ENCODE measurements around the gene ADARB1. TPM values are rescaled to one million over a fixed set of nuclear protein-coding genes. Genes with fewer than 3 reads are reported as not detected.

Gene ADARB1
- total RNA-seq, 2 experiments from 2014 or later = 39.6 to 41.9 TPM

DNA sequence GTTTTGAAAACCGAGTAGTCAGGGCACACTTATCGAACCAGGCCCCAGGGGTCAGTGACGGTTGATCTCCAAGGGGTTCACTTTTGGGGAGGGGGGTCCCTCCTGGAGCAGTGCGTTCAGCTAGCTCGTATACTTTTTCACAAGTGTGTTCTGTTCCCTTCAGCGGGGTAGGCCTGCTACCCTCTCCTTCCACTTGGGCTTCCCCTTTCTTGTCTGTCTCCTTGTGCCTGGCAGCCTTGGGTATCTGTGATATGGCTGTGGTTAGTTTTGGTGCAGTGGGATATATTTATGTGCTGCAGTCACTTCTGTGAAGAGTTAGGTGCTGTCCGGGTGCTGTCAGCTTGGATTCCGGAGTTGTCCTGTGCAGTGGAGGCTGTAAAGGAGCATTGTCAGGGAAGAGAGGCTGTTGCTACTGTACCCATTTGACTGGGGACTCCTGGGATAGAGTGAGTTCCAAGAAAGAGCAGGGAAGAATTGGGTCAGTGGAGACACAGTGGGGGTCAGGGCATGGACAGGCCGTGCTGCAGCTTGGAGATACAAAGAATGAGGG is 29.7 kb downstream of the ADARB1 start:
- peaks cover 59% of the 10 kb centered on the region for H3K4me1 Mint-ChIP-seq
- peak overlapping the region; percentile 74 for H3K27ac Mint-ChIP-seq
- no peaks in the 10 kb centered on the region for H3K27me3 Mint-ChIP-seq
- H3K36me3 Mint-ChIP-seq = peaks cover 34% of the 10 kb centered on the region
- no peak for DNase-seq
- H3K4me3 Mint-ChIP-seq = peak overlapping the region; percentile 32
- H3K9me3 Mint-ChIP-seq = peaks cover 2% of the 10 kb centered on the region

DNA sequence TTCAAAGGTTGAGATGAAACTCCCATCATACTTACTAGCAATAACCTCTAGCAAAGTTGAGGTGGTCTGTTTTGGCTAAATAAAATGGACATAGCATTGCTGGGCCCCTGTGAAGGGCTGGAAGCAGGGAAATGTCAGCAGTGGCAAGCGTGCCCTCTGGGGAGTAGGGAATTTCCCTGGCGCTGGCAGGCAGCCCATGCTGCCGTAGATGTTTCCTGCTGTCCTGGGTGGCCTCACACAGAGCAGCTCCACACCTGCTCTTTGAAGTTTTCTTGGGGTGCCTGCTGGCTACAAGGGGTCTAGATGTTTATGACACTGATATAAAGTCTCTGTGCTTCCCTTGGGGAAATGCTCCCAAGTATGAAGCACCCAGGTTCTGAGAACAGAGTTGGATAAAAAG is 30.2 kb downstream of the ADARB1 start:
- H3K9me3 Mint-ChIP-seq = peaks cover 2% of the 10 kb centered on the region
- H3K36me3 Mint-ChIP-seq = peaks cover 34% of the 10 kb centered on the region
- peak; percentile 55 for DNase-seq
- no peaks in the 10 kb centered on the region for H3K27me3 Mint-ChIP-seq
- H3K4me3 Mint-ChIP-seq = peak overlapping the region; percentile 32
- peaks cover 63% of the 10 kb centered on the region for H3K4me1 Mint-ChIP-seq
- H3K27ac Mint-ChIP-seq = peak overlapping the region; percentile 74

DNA sequence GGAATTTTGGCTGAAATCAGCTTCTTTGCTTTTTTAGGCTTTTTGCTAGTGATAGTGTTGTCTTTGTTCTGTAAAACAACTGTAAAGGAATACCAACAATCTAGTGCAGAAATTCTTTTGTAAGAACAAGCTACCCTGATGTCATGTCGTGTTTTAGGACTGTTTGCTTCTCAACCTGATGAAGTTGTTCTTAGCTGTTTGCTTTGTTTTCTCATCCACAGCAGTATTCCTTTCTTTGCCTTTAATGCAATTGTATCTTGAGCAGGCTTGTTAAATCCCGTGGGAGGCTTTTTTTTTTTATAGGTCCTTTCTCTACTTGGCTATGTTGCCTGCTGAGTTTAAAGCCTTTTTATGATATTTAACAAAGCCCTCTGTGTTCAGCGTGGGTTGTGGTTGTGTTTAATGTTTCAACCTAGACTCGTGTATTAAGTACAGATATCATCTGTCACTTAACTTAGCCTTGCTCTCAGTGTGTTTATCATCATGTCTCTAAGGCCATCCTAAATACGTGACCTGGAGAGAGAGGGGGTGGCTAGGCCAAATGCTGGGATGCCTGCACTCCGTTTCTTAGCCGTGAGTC is 31.6 kb downstream of the ADARB1 start:
- H3K4me3 Mint-ChIP-seq = no peak overlapping the region

DNA sequence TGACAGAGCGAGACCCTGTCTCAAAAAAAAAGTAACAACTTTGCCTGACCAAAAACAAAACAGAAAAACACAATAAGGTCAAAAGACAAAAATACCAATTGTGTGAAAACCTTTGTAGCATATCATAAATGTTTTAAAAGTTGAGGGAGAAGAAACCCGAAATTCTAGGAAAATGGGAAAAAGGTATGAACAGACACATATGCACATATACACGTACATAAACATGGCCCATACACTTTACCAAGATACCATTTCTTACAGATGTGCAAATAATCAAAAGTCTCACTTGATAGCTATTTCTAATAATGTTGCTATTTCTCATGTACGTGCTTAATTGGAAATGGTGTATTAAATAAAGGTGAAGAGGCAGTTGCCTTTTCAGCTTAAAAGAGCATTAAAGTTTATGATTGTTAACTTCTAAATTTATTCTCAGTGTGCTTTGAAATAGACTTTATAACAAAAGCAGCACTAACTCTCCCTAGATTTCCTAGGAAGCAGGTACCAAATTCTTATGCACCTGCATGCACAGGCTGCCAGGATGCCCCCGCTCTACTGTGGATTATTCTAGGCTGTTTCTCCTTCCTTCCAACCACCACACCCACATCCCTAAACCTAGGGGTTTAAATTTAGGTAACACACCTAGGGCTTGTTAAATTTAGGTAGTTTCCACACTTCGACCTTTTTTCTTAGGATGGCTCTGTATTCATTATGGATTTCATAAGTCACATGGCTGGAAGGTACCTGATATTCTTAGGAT is 33.8 kb downstream of the ADARB1 start:
- Mint-ChIP-seq H3K27ac (peak overlapping the region; percentile 92), H3K36me3 (peaks cover 31% of the 10 kb centered on the region), H3K4me1 (peaks cover 86% of the 10 kb centered on the region), H3K4me3 (no peak overlapping the region), H3K27me3 (no peaks in the 10 kb centered on the region), H3K9me3 (peaks cover 2% of the 10 kb centered on the region)
- no peak for DNase-seq

More for the DNA sequence above, 31.6 kb downstream of the ADARB1 start:
- Mint-ChIP-seq H3K27me3 (no peaks in the 10 kb centered on the region), H3K36me3 (peaks cover 31% of the 10 kb centered on the region), H3K4me1 (peaks cover 76% of the 10 kb centered on the region), H3K9me3 (peaks cover 2% of the 10 kb centered on the region), H3K27ac (peak overlapping the region; percentile 52)
- no peak for DNase-seq

DNA sequence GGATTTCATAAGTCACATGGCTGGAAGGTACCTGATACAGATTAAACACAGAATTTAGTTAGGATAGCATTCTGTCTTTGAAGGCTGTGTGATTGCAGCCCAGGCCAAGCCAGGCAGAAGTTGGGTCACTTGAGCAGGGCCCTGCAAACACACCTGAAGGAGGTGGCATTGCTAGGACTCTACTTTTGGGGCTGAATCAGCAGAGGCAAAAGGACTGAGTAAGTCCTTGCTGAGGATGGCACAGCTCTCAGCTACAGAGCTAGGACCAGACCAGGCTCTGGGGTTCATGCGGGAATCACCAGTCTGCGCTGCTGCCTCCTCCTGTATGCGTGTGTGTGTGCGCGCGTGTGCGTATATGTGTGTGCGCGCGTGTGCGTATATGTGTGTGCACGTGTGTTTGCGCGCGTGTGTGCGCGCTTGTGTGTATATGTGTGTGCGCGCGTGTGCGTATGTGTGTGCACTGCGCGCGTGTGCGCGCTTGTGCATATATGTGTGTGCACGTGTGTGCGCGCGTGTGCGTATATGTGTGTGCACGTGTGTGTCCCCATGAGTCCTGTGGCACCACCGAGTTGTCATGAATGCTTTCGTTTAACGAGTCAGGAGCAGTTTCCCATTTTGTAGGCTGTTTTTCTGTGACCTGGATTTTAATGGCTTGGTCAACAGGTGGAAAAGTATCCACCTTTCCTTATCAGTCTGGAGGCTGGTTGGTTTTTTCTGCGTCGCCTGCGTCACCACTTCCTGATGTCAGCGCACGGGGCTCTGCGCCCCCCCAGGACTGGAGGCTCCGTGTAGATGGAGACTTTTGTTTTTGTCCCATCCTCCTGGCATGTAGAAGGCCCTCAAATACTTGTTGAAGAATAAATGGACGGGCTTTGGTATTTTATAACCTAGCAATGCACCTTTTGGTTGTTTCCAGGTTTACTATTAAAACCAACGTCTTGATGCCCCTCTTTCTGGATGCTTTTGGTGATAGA is 34.7 kb downstream of the ADARB1 start:
- peak; percentile 43 for DNase-seq
- peak overlapping the region; percentile 72 for H3K4me3 Mint-ChIP-seq
- H3K36me3 Mint-ChIP-seq = peaks cover 31% of the 10 kb centered on the region
- H3K4me1 Mint-ChIP-seq = peaks cover 80% of the 10 kb centered on the region
- H3K27me3 Mint-ChIP-seq = no peaks in the 10 kb centered on the region
- peak overlapping the region; percentile 92 for H3K27ac Mint-ChIP-seq
- H3K9me3 Mint-ChIP-seq = peaks cover 2% of the 10 kb centered on the region

DNA sequence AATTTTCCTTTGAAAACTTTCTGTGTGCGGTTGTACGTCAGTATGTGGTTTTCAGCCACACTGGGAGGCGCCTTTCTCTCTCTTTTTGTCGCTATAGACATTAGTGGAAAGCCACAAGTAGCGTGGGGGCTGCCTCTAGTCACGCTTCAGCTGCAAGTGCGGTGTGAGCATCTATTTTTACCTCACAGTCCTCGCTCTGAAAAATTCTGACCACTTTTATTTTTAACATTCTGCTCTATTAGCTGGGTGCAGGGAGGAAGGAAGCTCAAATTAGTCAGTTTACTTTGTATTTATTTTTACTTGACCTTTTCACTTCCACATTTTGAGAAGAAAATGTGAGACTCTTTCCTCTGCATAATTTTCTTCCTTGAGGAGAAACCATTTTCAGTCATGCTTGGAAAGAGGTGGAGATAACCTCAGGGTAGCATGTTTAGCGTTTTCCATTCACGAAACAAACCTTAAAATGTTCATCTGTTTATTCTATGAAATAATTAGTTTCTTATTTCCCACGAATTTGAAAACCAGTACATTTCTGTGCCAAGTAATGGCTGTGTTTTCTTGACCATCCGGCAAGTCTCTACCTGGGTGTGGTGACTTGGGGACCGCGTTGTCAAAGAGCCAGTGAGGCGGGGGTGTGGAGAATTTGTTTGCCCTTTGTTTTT is 35.6 kb downstream of the ADARB1 start:
- DNase-seq = peak; percentile 62
- Mint-ChIP-seq H3K9me3 (peaks cover 2% of the 10 kb centered on the region), H3K4me3 (peak overlapping the region; percentile 72), H3K27me3 (no peaks in the 10 kb centered on the region), H3K27ac (peak overlapping the region; percentile 92), H3K4me1 (peaks cover 75% of the 10 kb centered on the region), H3K36me3 (peaks cover 29% of the 10 kb centered on the region)

DNA sequence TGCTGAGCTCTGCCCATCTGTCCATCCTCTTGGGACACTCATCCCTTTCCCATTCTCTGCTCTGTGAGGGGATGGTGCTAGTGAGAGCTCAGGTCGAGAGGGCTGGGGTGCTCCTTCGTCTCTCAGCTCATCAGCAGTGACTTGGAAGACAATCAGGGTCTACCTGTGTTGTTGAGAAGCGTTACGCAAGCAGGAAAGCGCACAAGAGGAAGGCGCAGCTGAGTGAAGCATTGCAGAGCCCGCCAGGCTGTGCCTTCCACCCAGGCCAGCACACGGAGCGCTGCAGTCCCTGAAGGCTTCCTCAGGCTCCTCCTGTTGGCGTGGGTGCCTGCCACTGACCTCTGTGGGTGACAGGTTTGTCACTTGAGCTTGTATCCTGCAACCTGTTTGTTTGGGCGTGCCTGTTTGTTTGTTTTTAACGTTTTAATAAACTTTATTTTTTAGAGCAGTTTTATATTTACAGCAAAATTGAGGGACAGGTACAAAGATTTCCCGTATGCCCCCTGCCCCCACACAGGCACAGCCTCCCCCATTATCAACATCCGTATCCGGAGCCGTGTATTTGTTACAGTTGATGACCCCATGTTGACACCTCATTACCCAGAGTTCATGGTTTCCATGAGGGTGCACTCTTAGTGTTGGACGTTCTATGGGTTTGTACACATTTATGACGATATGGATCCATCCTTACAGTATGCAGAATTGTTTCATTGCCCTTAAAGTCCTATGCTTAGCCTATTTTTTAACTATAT is 36.7 kb downstream of the ADARB1 start:
- peaks cover 24% of the 10 kb centered on the region for H3K36me3 Mint-ChIP-seq
- peaks cover 72% of the 10 kb centered on the region for H3K4me1 Mint-ChIP-seq
- H3K9me3 Mint-ChIP-seq = peaks cover 2% of the 10 kb centered on the region
- peak overlapping the region; percentile 67 for H3K4me3 Mint-ChIP-seq
- peak overlapping the region; percentile 87 for H3K27ac Mint-ChIP-seq
- no peak for DNase-seq
- no peaks in the 10 kb centered on the region for H3K27me3 Mint-ChIP-seq

DNA sequence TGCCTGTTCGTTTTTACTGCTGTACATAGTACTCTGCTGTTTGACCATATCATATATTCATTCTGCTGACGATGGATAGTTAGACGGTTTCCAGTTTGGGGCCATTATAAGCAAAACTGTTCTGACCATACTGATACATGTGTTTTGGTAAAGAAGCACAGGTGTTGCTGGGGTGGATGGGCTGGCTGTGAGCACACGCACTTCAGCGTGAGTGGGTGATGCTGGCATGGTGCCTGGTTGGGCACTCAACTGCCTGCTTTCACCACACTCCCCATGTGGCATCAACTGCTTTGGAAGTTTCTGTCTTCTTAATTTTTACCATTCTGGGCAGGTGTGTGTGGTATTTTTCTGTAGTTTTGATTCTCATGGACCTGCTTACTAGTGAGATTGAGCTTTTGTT is 37.3 kb downstream of the ADARB1 start:
- Mint-ChIP-seq H3K36me3 (peaks cover 24% of the 10 kb centered on the region), H3K4me3 (no peak overlapping the region), H3K27me3 (no peaks in the 10 kb centered on the region), H3K9me3 (peaks cover 2% of the 10 kb centered on the region), H3K27ac (peak overlapping the region; percentile 43), H3K4me1 (peaks cover 68% of the 10 kb centered on the region)
- no peak for DNase-seq

DNA sequence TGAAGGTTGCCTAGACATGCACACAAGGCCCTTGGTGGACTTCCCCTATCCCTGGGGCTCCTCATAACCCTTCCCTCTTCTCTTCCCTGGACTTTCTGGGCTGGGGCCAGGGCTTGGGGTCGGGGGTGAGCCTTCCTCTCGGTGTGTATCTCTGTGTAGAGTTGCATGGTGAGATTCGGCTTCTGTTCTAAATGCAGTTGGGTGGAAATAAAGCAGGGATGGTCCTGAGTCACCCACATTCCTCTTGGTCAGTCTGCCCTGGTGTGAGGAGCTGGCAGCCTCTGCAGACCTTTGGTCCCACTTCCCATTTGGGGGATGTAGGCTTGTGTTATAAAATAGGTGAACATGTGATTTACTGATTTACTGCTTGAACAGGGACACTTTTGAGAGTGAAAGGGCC is 38.0 kb downstream of the ADARB1 start:
- H3K27ac Mint-ChIP-seq = no peak overlapping the region
- H3K4me1 Mint-ChIP-seq = peaks cover 62% of the 10 kb centered on the region

DNA sequence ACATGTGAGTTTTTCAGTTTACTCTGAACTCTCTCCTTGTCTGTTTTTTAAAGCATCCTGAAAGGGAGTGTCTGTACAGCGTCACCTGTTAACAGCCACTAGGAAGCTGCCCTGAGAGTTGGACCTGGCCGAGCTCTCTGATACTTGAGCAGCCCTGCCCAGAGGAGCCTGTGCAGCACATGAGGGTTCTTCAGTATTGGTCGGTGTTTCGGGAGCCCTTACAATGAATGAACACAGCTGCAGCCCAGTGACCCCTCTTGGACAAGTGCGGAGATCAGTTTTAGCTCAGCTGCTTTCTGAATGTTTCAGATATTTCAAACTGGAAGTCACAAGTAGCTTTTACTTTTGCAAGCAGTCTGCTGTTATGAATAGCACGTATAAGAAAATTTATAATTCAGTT is 39.2 kb downstream of the ADARB1 start:
- no peak for DNase-seq
- peaks cover 12% of the 10 kb centered on the region for H3K36me3 Mint-ChIP-seq
- H3K4me1 Mint-ChIP-seq = peaks cover 58% of the 10 kb centered on the region

More for the DNA sequence above, 38.0 kb downstream of the ADARB1 start:
- Mint-ChIP-seq H3K27me3 (no peaks in the 10 kb centered on the region), H3K36me3 (peaks cover 17% of the 10 kb centered on the region), H3K4me3 (no peak overlapping the region), H3K9me3 (peaks cover 2% of the 10 kb centered on the region)
- no peak for DNase-seq

DNA sequence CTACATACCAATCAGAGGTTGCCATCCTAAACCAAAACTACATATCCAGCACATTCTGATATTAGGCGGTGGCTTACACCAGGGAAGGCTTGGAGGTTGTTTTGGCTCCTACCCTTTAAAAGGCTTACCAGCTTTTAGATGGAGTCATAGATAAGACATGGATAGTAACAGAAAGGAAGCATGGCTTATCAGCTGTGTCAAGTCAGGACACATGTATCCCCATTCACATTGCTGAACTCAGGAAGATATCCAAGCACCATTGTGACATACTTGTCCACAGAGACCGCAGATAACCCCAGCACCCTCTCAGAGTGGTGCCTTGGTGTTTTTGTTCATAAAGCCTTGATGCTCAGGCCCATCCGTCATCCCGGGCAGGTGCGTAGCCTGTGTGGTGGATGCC is 39.7 kb downstream of the ADARB1 start:
- Mint-ChIP-seq H3K36me3 (peaks cover 10% of the 10 kb centered on the region), H3K27me3 (no peaks in the 10 kb centered on the region), H3K4me3 (no peak overlapping the region), H3K27ac (no peak overlapping the region), H3K9me3 (no peaks in the 10 kb centered on the region), H3K4me1 (peaks cover 53% of the 10 kb centered on the region)
- DNase-seq = no peak

More for the DNA sequence above, 39.2 kb downstream of the ADARB1 start:
- Mint-ChIP-seq H3K9me3 (no peaks in the 10 kb centered on the region), H3K27ac (no peak overlapping the region), H3K4me3 (no peak overlapping the region), H3K27me3 (no peaks in the 10 kb centered on the region)

DNA sequence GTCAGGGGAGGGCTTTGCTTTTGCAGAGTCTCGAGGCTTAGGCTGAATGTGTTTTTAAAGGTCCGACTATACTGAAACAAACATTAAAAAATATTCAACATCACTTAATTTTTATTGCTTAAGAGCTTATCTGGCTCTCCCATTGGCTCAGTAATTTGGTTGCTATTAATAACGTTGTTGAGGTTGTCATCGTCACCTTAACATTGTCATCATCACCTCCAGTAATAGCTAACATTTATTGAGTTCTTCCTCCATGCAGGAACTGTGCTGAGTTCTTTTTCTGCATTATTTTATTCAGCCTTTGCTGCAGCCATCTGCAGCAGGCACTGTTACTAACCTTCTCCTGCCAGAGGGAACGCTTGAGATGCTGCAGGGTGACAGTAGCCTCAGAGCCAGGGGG is 40.1 kb downstream of the ADARB1 start:
- Mint-ChIP-seq H3K9me3 (no peaks in the 10 kb centered on the region), H3K4me1 (peaks cover 49% of the 10 kb centered on the region), H3K4me3 (no peak overlapping the region), H3K36me3 (peaks cover 10% of the 10 kb centered on the region), H3K27ac (no peak overlapping the region), H3K27me3 (no peaks in the 10 kb centered on the region)
- DNase-seq = no peak

DNA sequence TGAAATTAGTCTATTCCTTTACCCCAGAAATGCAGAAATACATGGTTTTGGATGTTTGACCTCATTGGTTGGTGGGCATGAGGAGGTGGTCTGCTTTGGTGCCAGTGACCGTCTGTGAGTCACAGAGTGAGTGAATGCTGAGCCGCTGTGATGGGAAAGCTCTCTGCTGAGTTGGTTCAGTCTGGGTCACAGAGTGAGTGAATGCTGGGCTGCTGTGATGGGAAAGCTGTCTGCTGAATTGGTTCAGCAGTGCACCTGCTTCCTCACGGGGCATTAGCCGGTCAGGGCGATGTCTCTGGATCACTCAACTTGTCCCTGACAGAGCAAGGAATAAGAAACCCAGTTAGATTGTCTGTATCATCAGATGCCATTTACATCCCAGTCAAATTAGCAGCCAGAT is 40.8 kb downstream of the ADARB1 start:
- Mint-ChIP-seq H3K9me3 (no peaks in the 10 kb centered on the region), H3K27me3 (no peaks in the 10 kb centered on the region), H3K27ac (no peak overlapping the region), H3K4me1 (peaks cover 43% of the 10 kb centered on the region), H3K4me3 (no peak overlapping the region), H3K36me3 (peaks cover 10% of the 10 kb centered on the region)
- no peak for DNase-seq

DNA sequence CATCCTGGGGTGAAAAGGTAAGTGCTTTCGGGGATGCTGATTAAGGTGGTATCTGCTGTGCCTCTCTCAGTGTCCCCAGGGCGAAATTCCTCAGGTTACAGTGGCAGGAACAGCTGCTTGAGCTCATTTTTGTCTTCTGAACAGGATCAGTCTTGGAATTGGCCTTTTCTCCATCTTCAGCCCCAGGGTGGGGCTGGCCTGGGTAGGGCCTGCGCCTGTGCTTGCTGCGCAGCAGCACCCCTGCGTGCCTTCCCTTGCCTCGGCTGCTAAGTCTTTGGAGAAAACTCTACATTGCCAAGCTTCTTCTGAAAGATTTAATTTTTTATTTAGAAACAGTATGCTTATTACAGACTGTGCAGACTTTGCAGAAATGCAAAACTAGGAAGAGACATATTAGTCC is 41.7 kb downstream of the ADARB1 start:
- H3K36me3 Mint-ChIP-seq = peaks cover 15% of the 10 kb centered on the region
- H3K27ac Mint-ChIP-seq = no peak overlapping the region
- no peaks in the 10 kb centered on the region for H3K9me3 Mint-ChIP-seq
- no peak overlapping the region for H3K4me3 Mint-ChIP-seq
- DNase-seq = no peak
- no peaks in the 10 kb centered on the region for H3K27me3 Mint-ChIP-seq
- peaks cover 39% of the 10 kb centered on the region for H3K4me1 Mint-ChIP-seq
